ENCODE results near the gene LINGO1. TPM values are rescaled to one million over a fixed set of nuclear protein-coding genes. Genes with fewer than 3 reads are reported as not detected.

LINGO1 gene
- total RNA-seq, 1 donor from 2014 or later, result not detected

GRCh38 chr15:77602800-77603199, 29.9 kb downstream of the LINGO1 start:
- DNase-seq (ENCODE audit: low read depth) (no peak), FAIRE-seq (no peak)
- Histone ChIP-seq H3K36me3 (ENCODE audit: control insufficient read depth, insufficient read depth, low read length) (no peaks in the 10 kb centered on the region), H3K27me3 (ENCODE audit: control insufficient read depth, insufficient read depth, low read length) (peaks cover 3% of the 10 kb centered on the region), H3K4me3 (ENCODE audit: low read depth, low read length) (no peak overlapping the region)
- TF ChIP-seq CTCF (IDR thresholded peaks at IDR 0.05; ENCODE audit: insufficient read depth, low read length, severe bottlenecking), result no peak

- FAIRE-seq, result no peak
- no peak for TF ChIP-seq CTCF (IDR thresholded peaks at IDR 0.05; ENCODE audit: insufficient read depth, low read length, severe bottlenecking)
Observed at GRCh38 chr15:77599899-77600298, 32.8 kb downstream of the LINGO1 start.

GRCh38 chr15:77599357-77599756, 33.4 kb downstream of the LINGO1 start:
- Histone ChIP-seq H3K4me3 (ENCODE audit: low read depth, low read length) (no peak overlapping the region), H3K27me3 (ENCODE audit: control insufficient read depth, insufficient read depth, low read length) (no peaks in the 10 kb centered on the region), H3K36me3 (ENCODE audit: control insufficient read depth, insufficient read depth, low read length) (no peaks in the 10 kb centered on the region)
- DNase-seq (ENCODE audit: low read depth), result no peak
- FAIRE-seq, result no peak
- no peak for TF ChIP-seq CTCF (IDR thresholded peaks at IDR 0.05; ENCODE audit: insufficient read depth, low read length, severe bottlenecking)

More at GRCh38 chr15:77599899-77600298, 32.8 kb downstream of the LINGO1 start:
- peaks cover 3% of the 10 kb centered on the region for H3K27me3 ChIP-seq (ENCODE audit: control insufficient read depth, insufficient read depth, low read length)
- no peak overlapping the region for H3K4me3 ChIP-seq (ENCODE audit: low read depth, low read length)
- H3K36me3 ChIP-seq (ENCODE audit: control insufficient read depth, insufficient read depth, low read length), result no peaks in the 10 kb centered on the region
- peak; percentile 12 for DNase-seq (ENCODE audit: low read depth)

- DNase-seq (ENCODE audit: low read depth), result no peak
- no peak for TF ChIP-seq CTCF (IDR thresholded peaks at IDR 0.05; ENCODE audit: insufficient read depth, low read length, severe bottlenecking)
- FAIRE-seq, result no peak
Observed at GRCh38 chr15:77598644-77599043, 34.1 kb downstream of the LINGO1 start.

GRCh38 chr15:77597804-77598453, 34.8 kb downstream of the LINGO1 start:
- no peak for TF ChIP-seq CTCF (IDR thresholded peaks at IDR 0.05; ENCODE audit: insufficient read depth, low read length, severe bottlenecking)
- no peak for DNase-seq (ENCODE audit: low read depth)
- Histone ChIP-seq H3K27me3 (ENCODE audit: control insufficient read depth, insufficient read depth, low read length) (no peaks in the 10 kb centered on the region), H3K4me3 (ENCODE audit: low read depth, low read length) (no peak overlapping the region), H3K36me3 (ENCODE audit: control insufficient read depth, insufficient read depth, low read length) (no peaks in the 10 kb centered on the region)
- no peak for FAIRE-seq

More at GRCh38 chr15:77598644-77599043, 34.1 kb downstream of the LINGO1 start:
- H3K27me3 ChIP-seq (ENCODE audit: control insufficient read depth, insufficient read depth, low read length), result no peaks in the 10 kb centered on the region
- no peak overlapping the region for H3K4me3 ChIP-seq (ENCODE audit: low read depth, low read length)
- H3K36me3 ChIP-seq (ENCODE audit: control insufficient read depth, insufficient read depth, low read length), result no peaks in the 10 kb centered on the region

All from bronchial epithelial cell (primary cell).